SU-DHL-6 (cell line): ENCODE measurements around the gene SRL.

Experiments
- EZH2phosphoT487 ChIP-seq: fragments of 200-600 bp; sonication (generic), shearing (Covaris generic); conservative IDR thresholded peaks from 2 replicates; pipeline ENCODE4 v1.6.1; 2018; ENCODE audit warnings: mild to moderate bottlenecking, antibody characterized with exemption, low read length, moderate library complexity, mixed read lengths
- TF ChIP-seq, protein P1 (sequence below): fragments of 200-600 bp; sonication (generic); IDR thresholded peaks from one replicate; pipeline ENCODE4 v1.5.1; 2017; ENCODE audit warnings: antibody characterized with exemption, mild to moderate bottlenecking, low read length, moderate library complexity; ENCODE audit not compliant: insufficient read depth, poor library complexity, severe bottlenecking

DNA sequence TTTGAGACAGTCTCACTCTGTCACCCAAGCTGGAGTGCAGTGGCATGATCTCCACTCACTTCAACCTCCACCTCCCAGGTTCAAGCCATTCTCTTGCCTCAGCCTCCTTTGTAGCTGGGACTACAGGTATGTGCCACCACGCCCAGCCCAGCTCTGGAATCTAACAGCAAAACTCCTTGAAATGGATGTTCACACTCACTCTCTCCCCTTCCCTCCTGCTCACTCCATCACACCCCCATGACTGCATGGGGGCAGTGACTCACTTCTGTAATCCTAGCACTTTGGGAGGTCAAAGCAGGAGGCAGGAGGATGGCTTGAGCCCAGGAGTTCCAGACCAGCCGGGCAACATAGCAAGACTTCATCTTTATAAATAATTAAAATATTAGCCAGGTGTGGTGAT lies 42.1 kb upstream of the SRL start:
- TF ChIP-seq, protein P1, sequence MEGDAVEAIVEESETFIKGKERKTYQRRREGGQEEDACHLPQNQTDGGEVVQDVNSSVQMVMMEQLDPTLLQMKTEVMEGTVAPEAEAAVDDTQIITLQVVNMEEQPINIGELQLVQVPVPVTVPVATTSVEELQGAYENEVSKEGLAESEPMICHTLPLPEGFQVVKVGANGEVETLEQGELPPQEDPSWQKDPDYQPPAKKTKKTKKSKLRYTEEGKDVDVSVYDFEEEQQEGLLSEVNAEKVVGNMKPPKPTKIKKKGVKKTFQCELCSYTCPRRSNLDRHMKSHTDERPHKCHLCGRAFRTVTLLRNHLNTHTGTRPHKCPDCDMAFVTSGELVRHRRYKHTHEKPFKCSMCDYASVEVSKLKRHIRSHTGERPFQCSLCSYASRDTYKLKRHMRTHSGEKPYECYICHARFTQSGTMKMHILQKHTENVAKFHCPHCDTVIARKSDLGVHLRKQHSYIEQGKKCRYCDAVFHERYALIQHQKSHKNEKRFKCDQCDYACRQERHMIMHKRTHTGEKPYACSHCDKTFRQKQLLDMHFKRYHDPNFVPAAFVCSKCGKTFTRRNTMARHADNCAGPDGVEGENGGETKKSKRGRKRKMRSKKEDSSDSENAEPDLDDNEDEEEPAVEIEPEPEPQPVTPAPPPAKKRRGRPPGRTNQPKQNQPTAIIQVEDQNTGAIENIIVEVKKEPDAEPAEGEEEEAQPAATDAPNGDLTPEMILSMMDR, result no peak
- TF ChIP-seq EZH2phosphoT487, result no peak
